Posterior cingulate gyrus (tissue), 11 donors: ENCODE results near the gene CYB561D2.
"Not testable (repeated sequence)": the region's sequence is repeated elsewhere in the genome, so short reads cannot be mapped to it uniquely, and the experiment has no call there.

Experiments
- DNase-seq, 10 donors: peaks; one replicate each; pipeline versions ENCODE4 v3.0.0 to v3.0.0-alpha.2; 2020 to 2021; ENCODE audit warnings: mixed read lengths in 3 of 10
- intact Hi-C: fragments of 100-400 bp; cut with DNase I; formaldehyde crosslinking; loops from one replicate; pipeline ENCODE4 v1.15.1; 2023

The CYB561D2 gene

GRCh38 chr3:50350527-50351322 is at the start of gene CYB561D2, which contains the start of gene NPRL2:
TSS of gene CYB561D2 (plus strand) at chr3:50350862. CDS start at chr3:50351434, 572 bp downstream.
TSS of gene NPRL2 (minus strand) at chr3:50350775. CDS start at chr3:50350652, 123 bp downstream.
- intact Hi-C loops, result loop anchor here (1.0 kb wide), 1 partner anchor 9 kb away; the partner anchor contains the start of gene TMEM115
- DNase-seq, result peak; percentile 99 to 100 (median 99)

GRCh38 chr3:50302095-50303012 is 48.3 kb upstream of the CYB561D2 start:
- intact Hi-C loops, result no loop called here
- no peak for DNase-seq

GRCh38 chr3:50303013-50303815 is 47.4 kb upstream of the CYB561D2 start, which contains the start of gene HYAL1:
TSS of gene HYAL1 (minus strand) at chr3:50303574. CDS start at chr3:50302956, 618 bp downstream.
- intact Hi-C loops, result no loop called here
- no peak for DNase-seq

GRCh38 chr3:50304601-50305000 is 46.1 kb upstream of the CYB561D2 start:
- DNase-seq, result no peak
- intact Hi-C loops, result no loop called here

GRCh38 chr3:50312041-50312440 is 38.6 kb upstream of the CYB561D2 start:
- DNase-seq, intact Hi-C loops: not testable (repeated sequence)

- DNase-seq, result no peak
- intact Hi-C loops, result no loop called here
Measured at GRCh38 chr3:50314342-50314741, 36.3 kb upstream of the CYB561D2 start.

- no peak for DNase-seq
- intact Hi-C loops, result no loop called here
Measured at GRCh38 chr3:50314816-50315215, 35.8 kb upstream of the CYB561D2 start.

- intact Hi-C loops, result no loop called here
- DNase-seq, result peak in 1 of 10 donors; percentile 77
Measured at GRCh38 chr3:50316657-50317242, 33.9 kb upstream of the CYB561D2 start.

- intact Hi-C loops, result no loop called here
- DNase-seq, result peak in 1 of 10 donors; percentile 79
Measured at GRCh38 chr3:50317300-50317699, 33.4 kb upstream of the CYB561D2 start.

- intact Hi-C loops, result no loop called here
- peak in 1 of 10 donors; percentile 74 for DNase-seq
Measured at GRCh38 chr3:50318163-50318562, 32.5 kb upstream of the CYB561D2 start.

GRCh38 chr3:50318615-50319014 is 32.0 kb upstream of the CYB561D2 start:
- intact Hi-C loops, result no loop called here
- peak in 1 of 10 donors; percentile 67 for DNase-seq

- intact Hi-C loops, result no loop called here
- no peak for DNase-seq
Measured at GRCh38 chr3:50319181-50319893, 31.3 kb upstream of the CYB561D2 start.

GRCh38 chr3:50319894-50320625 is 30.6 kb upstream of the CYB561D2 start:
- intact Hi-C loops, result loop anchor here (2.0 to 10.0 kb wide), 3 partner anchors 19 to 93 kb away; partner anchors contain the start of gene LSMEM2
- no peak for DNase-seq

- intact Hi-C loops, result loop anchor here (2.0 to 10.0 kb wide), 3 partner anchors 20 to 94 kb away; partner anchors contain the start of gene LSMEM2
- peak; percentile 70 to 97 (median 78) for DNase-seq
Measured at GRCh38 chr3:50320853-50321335, 29.8 kb upstream of the CYB561D2 start.

- intact Hi-C loops, result loop anchor here (2.0 to 10.0 kb wide), 3 partner anchors 21 to 95 kb away; partner anchors contain the start of gene LSMEM2
- DNase-seq, result peak; percentile 84 to 99 (median 90)
Measured at GRCh38 chr3:50321336-50322114, 29.1 kb upstream of the CYB561D2 start.

- DNase-seq, result no peak
- intact Hi-C loops, result loop anchor here (10.0 kb wide), 1 partner anchor 47 kb away; the partner anchor contains the start of gene LSMEM2
Measured at GRCh38 chr3:50322115-50322385, 28.6 kb upstream of the CYB561D2 start.

- intact Hi-C loops, result loop anchor here (10.0 kb wide), 1 partner anchor 48 kb away; the partner anchor contains the start of gene LSMEM2
- no peak for DNase-seq
Measured at GRCh38 chr3:50322386-50323091, 28.1 kb upstream of the CYB561D2 start, which contains the start of gene HYAL2. TSS of gene HYAL2 (minus strand) at chr3:50322745. CDS start at chr3:50320489, 2,256 bp downstream.
